Central memory CD8-positive, alpha-beta T cell (primary cell): ENCODE results near the gene APOF.
A peak's percentile ranks its signal among the peaks of the same experiment; 100 is the strongest.
"Not testable (repeated sequence)": the region's sequence is repeated elsewhere in the genome, so short reads cannot be mapped to it uniquely, and the experiment has no call there.

Source experiments
- ATAC-seq: fragments of 150-1000 bp; cut with Tn5 transposase; replicated peaks from 2 replicates; pipeline ENCODE4 v1.10.0; 2022; ENCODE audit warnings: mild to moderate bottlenecking, moderate FRiP score, moderate number of reproducible peaks; ENCODE audit not compliant: poor library complexity, severe bottlenecking; ENCODE audit errors: extremely low read depth
- DNase-seq, 2 donors: peaks; one replicate each; pipeline ENCODE4 v3.0.0; 2021; ENCODE audit warnings: low spot score in 2 of 2
- H3K27ac Mint-ChIP-seq: one replicate; pipeline ENCODE4 v1.8.0; 2022; ENCODE audit warnings: low read depth, mild to moderate bottlenecking, moderate library complexity, mixed read lengths
- H3K27me3 Mint-ChIP-seq: one replicate; pipeline ENCODE4 v1.8.0; 2022; ENCODE audit warnings: mixed read lengths
- H3K36me3 Mint-ChIP-seq: one replicate; pipeline ENCODE4 v1.8.0; 2022; ENCODE audit warnings: mild to moderate bottlenecking, moderate library complexity, mixed read lengths; ENCODE audit not compliant: insufficient read depth
- H3K4me1 Mint-ChIP-seq: one replicate; pipeline ENCODE4 v1.8.0; 2022; ENCODE audit warnings: mixed read lengths
- H3K4me3 Mint-ChIP-seq: one replicate; pipeline ENCODE4 v1.8.0; 2022; ENCODE audit warnings: mild to moderate bottlenecking, moderate library complexity, mixed read lengths
- H3K9me3 Mint-ChIP-seq: one replicate; pipeline ENCODE4 v1.8.0; 2022; ENCODE audit warnings: mixed read lengths

The APOF gene

GRCh38 chr12:56335527-56335926 lies 27.1 kb downstream of the APOF start:
- not testable (repeated sequence) for DNase-seq, ATAC-seq, H3K9me3 Mint-ChIP-seq, H3K27me3 Mint-ChIP-seq, H3K4me3 Mint-ChIP-seq
- peaks cover 38% of the 10 kb centered on the region for H3K4me1 Mint-ChIP-seq
- H3K36me3 Mint-ChIP-seq, result peaks cover 19% of the 10 kb centered on the region
- H3K27ac Mint-ChIP-seq, result peak overlapping the region; percentile 19

- Mint-ChIP-seq H3K27me3 (no peaks in the 10 kb centered on the region), H3K27ac (peak overlapping the region; percentile 100), H3K9me3 (no peaks in the 10 kb centered on the region), H3K36me3 (peaks cover 17% of the 10 kb centered on the region), H3K4me3 (peak overlapping the region; percentile 95), H3K4me1 (peaks cover 31% of the 10 kb centered on the region)
- no peak for ATAC-seq
- DNase-seq, result no peak
Observed at GRCh38 chr12:56334490-56334793, 28.2 kb downstream of the APOF start.

- peak within 1 kb of the TSS; percentile 100 for H3K27ac Mint-ChIP-seq
- ATAC-seq (peak; percentile 92), DNase-seq (peak; percentile 84 to 92)
- peaks cover 26% of the 10 kb centered on the region for H3K4me1 Mint-ChIP-seq
- H3K27me3 Mint-ChIP-seq, result no peaks in the 10 kb centered on the region
- peak within 1 kb of the TSS; percentile 95 for H3K4me3 Mint-ChIP-seq
- no peaks in the 10 kb centered on the region for H3K9me3 Mint-ChIP-seq
- peaks cover 17% of the 10 kb centered on the region for H3K36me3 Mint-ChIP-seq
Observed at GRCh38 chr12:56333679-56334489, 28.8 kb downstream of the APOF start, which contains the start of gene PAN2. Gene PAN2, minus strand, starts transcription at chr12:56334000. Its CDS starts 906 bp downstream, at chr12:56333094.

- no peaks in the 10 kb centered on the region for H3K9me3 Mint-ChIP-seq
- H3K36me3 Mint-ChIP-seq, result peaks cover 14% of the 10 kb centered on the region
- no peaks in the 10 kb centered on the region for H3K27me3 Mint-ChIP-seq
- DNase-seq (no peak), ATAC-seq (no peak)
- peaks cover 19% of the 10 kb centered on the region for H3K4me1 Mint-ChIP-seq
- peak overlapping the region; percentile 95 for H3K4me3 Mint-ChIP-seq
- peak overlapping the region; percentile 100 for H3K27ac Mint-ChIP-seq
Observed at GRCh38 chr12:56333197-56333678, 29.4 kb downstream of the APOF start.

GRCh38 chr12:56332512-56333196 lies 30.0 kb downstream of the APOF start:
- Mint-ChIP-seq H3K4me1 (peaks cover 17% of the 10 kb centered on the region), H3K4me3 (peak overlapping the region; percentile 95), H3K36me3 (peaks cover 16% of the 10 kb centered on the region), H3K9me3 (no peaks in the 10 kb centered on the region), H3K27me3 (no peaks in the 10 kb centered on the region), H3K27ac (peak overlapping the region; percentile 100)
- no peak for DNase-seq
- ATAC-seq, result no peak

GRCh38 chr12:56330936-56331490 lies 31.6 kb downstream of the APOF start:
- Mint-ChIP-seq H3K36me3 (peaks cover 25% of the 10 kb centered on the region), H3K9me3 (no peaks in the 10 kb centered on the region), H3K27me3 (no peaks in the 10 kb centered on the region), H3K27ac (no peak overlapping the region), H3K4me1 (peaks cover 17% of the 10 kb centered on the region), H3K4me3 (no peak overlapping the region)
- ATAC-seq, result no peak
- no peak for DNase-seq

- Mint-ChIP-seq H3K36me3 (peaks cover 31% of the 10 kb centered on the region), H3K9me3 (no peaks in the 10 kb centered on the region), H3K27ac (no peak overlapping the region), H3K4me3 (no peak overlapping the region), H3K4me1 (no peaks in the 10 kb centered on the region), H3K27me3 (no peaks in the 10 kb centered on the region)
- DNase-seq, result no peak
- no peak for ATAC-seq
Observed at GRCh38 chr12:56326533-56326932, 36.1 kb downstream of the APOF start.

- H3K4me3 Mint-ChIP-seq, result no peak overlapping the region
- H3K27me3 Mint-ChIP-seq, result no peaks in the 10 kb centered on the region
- no peaks in the 10 kb centered on the region for H3K9me3 Mint-ChIP-seq
- H3K27ac Mint-ChIP-seq, result no peak overlapping the region
- no peak for ATAC-seq
- H3K4me1 Mint-ChIP-seq, result no peaks in the 10 kb centered on the region
- DNase-seq, result no peak
- peaks cover 31% of the 10 kb centered on the region for H3K36me3 Mint-ChIP-seq
Observed at GRCh38 chr12:56326126-56326525, 36.5 kb downstream of the APOF start.

- ATAC-seq (no peak), DNase-seq (no peak)
- Mint-ChIP-seq H3K27ac (no peak overlapping the region), H3K9me3 (no peaks in the 10 kb centered on the region), H3K36me3 (peaks cover 35% of the 10 kb centered on the region), H3K27me3 (no peaks in the 10 kb centered on the region), H3K4me1 (no peaks in the 10 kb centered on the region), H3K4me3 (no peak overlapping the region)
Observed at GRCh38 chr12:56324206-56324605, 38.5 kb downstream of the APOF start.

GRCh38 chr12:56321610-56322009 lies 41.0 kb downstream of the APOF start:
- H3K4me1 Mint-ChIP-seq, ATAC-seq, H3K27ac Mint-ChIP-seq, H3K9me3 Mint-ChIP-seq, DNase-seq, H3K27me3 Mint-ChIP-seq, H3K4me3 Mint-ChIP-seq: not testable (repeated sequence)
- H3K36me3 Mint-ChIP-seq, result peaks cover 27% of the 10 kb centered on the region

- no peaks in the 10 kb centered on the region for H3K27me3 Mint-ChIP-seq
- H3K36me3 Mint-ChIP-seq, result peaks cover 27% of the 10 kb centered on the region
- ATAC-seq (no peak), DNase-seq (no peak)
- no peak overlapping the region for H3K4me3 Mint-ChIP-seq
- H3K9me3 Mint-ChIP-seq, result no peaks in the 10 kb centered on the region
- H3K4me1 Mint-ChIP-seq, result no peaks in the 10 kb centered on the region
- no peak overlapping the region for H3K27ac Mint-ChIP-seq
Observed at GRCh38 chr12:56321027-56321426, 41.6 kb downstream of the APOF start.

GRCh38 chr12:56317675-56318074 lies 45.0 kb downstream of the APOF start:
- H3K9me3 Mint-ChIP-seq, result no peaks in the 10 kb centered on the region
- no peak overlapping the region for H3K4me3 Mint-ChIP-seq
- no peaks in the 10 kb centered on the region for H3K27me3 Mint-ChIP-seq
- peaks cover 13% of the 10 kb centered on the region for H3K4me1 Mint-ChIP-seq
- DNase-seq, result no peak
- peaks cover 22% of the 10 kb centered on the region for H3K36me3 Mint-ChIP-seq
- ATAC-seq, result no peak
- no peak overlapping the region for H3K27ac Mint-ChIP-seq
